Mammary epithelial cell (primary cell): ENCODE results near the gene BEND6.

Experiments
- CTCF ChIP-seq, 2 donors: IDR thresholded peaks in 1 of 2; conservative IDR thresholded peaks in 1 of 2; 2 replicates each; pipeline ENCODE4 v1.5.1; 2011 to 2012; ENCODE audit warnings: inconsistent platforms in 2 of 2, low read length in 2 of 2, mild to moderate bottlenecking in 2 of 2, control low read depth in 1 of 2, low read depth in 1 of 2; ENCODE audit not compliant: insufficient read depth in 1 of 2; ENCODE audit errors: extremely low read depth in 1 of 2
- EZH2 ChIP-seq: IDR thresholded peaks from 2 replicates; pipeline ENCODE4 v1.6.1; 2012; ENCODE audit warnings: low read length, inconsistent platforms, borderline replicate concordance

- TF ChIP-seq CTCF (conservative IDR thresholded peaks at IDR 0.05 in 1 of 2, IDR thresholded peaks at IDR 0.05 in 1 of 2; ENCODE audit: extremely low read depth in 1 of 2, insufficient read depth in 1 of 2, low read depth in 1 of 2, low read length in 2 of 2) (no peak), EZH2 (no peak)
These were observed 89.7 kb downstream of the BEND6 start for GRCh38 chr6:57044568-57044967.
